NB4 (cell line): Measurements from ENCODE around the gene ADM2.

Experiments
- DNase-seq: peaks from one replicate; pipeline ENCODE4 v3.0.0; 2010; ENCODE audit warnings: low read depth
- H3K4me3 ChIP-seq: one replicate; pipeline ENCODE4 v1.5.1; 2011; ENCODE audit warnings: mild to moderate bottlenecking, low read depth, low read length, moderate library complexity
- CTCF ChIP-seq: IDR thresholded peaks from one replicate; pipeline ENCODE4 v1.5.1; 2012; ENCODE audit warnings: low read depth, low read length
- MAX ChIP-seq: IDR thresholded peaks from 2 replicates; pipeline ENCODE4 v1.6.1; 2011; ENCODE audit warnings: low read depth, low read length
- MYC ChIP-seq: IDR thresholded peaks from 2 replicates; pipeline ENCODE4 v1.6.1; 2011; ENCODE audit warnings: low read depth, low read length
- POLR2A ChIP-seq: IDR thresholded peaks from 2 replicates; pipeline ENCODE4 v1.6.1; 2011; ENCODE audit warnings: mild to moderate bottlenecking; ENCODE audit not compliant: insufficient read length; ENCODE audit errors: extremely low read depth

Gene ADM2

DNA sequence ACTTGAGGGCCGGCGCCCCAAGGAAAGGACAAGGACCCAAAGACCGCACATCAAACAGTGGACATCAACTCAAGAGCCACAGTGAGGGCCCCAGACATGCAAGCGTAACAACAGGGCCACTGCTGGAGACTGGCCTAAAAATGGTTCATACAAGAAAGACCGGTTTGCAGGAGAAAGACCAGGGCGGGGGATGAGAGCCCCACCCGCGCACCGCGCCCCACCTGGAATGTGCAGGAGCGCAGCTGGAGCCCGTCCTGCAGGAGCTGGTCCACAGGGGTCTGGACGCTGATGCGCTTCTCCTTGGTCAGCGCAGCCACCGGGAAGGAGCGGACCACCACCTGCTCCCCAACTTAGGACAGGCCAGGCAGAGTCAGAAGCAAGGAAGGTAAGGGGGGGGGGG lies 20.4 kb upstream of the ADM2 start:
- no peak for DNase-seq
- H3K4me3 ChIP-seq = no peak overlapping the region
- TF ChIP-seq CTCF (no peak), MYC (no peak), POLR2A (no peak), MAX (no peak)

DNA sequence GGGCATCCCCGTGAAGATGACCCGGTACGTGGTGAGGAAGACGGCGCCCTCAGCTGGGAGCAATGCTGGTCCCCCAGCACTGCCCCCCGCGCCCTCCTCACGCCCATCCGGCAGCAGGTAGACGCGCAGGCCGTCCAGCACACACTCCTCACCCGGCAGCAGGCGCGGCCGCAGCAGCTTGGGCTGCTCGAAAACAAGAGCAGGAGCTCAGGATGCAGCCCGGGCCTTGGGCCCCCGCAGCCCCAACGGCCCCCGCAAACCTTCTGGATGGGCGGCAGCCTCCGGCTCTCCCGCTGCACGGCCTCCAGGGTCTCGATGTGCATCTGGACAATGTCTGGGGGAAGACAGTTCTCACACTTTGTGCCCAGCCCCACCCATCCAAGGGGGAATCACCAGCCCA lies 19.8 kb upstream of the ADM2 start:
- no peak overlapping the region for H3K4me3 ChIP-seq
- DNase-seq = no peak
- no peak for TF ChIP-seq MAX
- no peak for TF ChIP-seq CTCF
- no peak for TF ChIP-seq MYC
- no peak for TF ChIP-seq POLR2A

DNA sequence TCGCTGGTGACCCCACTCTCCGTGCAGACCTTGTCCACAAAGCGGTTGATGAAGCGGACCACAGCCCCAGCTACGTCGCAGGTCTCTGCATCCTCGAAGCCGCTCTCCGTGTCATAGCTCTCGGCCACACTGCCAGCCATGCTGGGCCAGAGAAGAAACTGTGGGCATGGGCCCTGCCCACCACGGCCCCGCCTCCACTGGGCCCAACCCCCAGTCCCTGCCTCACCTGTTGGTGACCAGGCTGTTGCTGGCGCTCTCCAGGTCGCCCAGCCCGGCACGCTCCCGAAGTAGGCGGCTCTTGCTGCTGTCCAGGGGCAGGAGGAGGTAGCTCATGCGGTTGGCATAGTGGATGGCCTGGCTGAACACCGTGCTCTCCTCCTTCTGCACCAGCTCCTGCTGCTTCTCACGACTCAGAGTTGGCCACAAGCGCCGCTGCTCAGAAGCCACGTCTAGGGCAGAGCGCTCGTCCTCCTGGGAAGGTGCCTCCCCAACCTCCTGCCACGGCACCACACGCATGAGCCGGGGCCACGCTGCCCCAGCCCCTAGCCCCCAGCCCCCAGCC lies 19.3 kb upstream of the ADM2 start:
- no peak overlapping the region for H3K4me3 ChIP-seq
- no peak for DNase-seq
- TF ChIP-seq MAX = no peak
- TF ChIP-seq CTCF = no peak
- TF ChIP-seq MYC = no peak
- no peak for TF ChIP-seq POLR2A

- no peak for TF ChIP-seq CTCF
- TF ChIP-seq MYC = no peak
- no peak for TF ChIP-seq POLR2A
- no peak for TF ChIP-seq MAX
- no peak for DNase-seq
- H3K4me3 ChIP-seq = no peak overlapping the region
Measured at GRCh38 chr22:50463188-50463900, 18.0 kb upstream of the ADM2 start.

- DNase-seq = no peak
- no peak for TF ChIP-seq POLR2A
- TF ChIP-seq MYC = no peak
- TF ChIP-seq CTCF = no peak
- no peak for TF ChIP-seq MAX
- no peak overlapping the region for H3K4me3 ChIP-seq
Measured at GRCh38 chr22:50464451-50464850, 16.9 kb upstream of the ADM2 start.
